KG1 (cell line): ENCODE data around the gene NDUFAF3.

Experiments used
- DNase-seq: peaks from one replicate; lab custom pipeline; 2025; lab: John Stamatoyannopoulos, UW

The NDUFAF3 gene

GRCh38 chr3:49021813-49022687 lies at the start of gene NDUFAF3:
TSS of gene NDUFAF3 (plus strand) at chr3:49022121. CDS start at chr3:49022145, 24 bp downstream.
- DNase-seq: peak; percentile 77

GRCh38 chr3:48974076-48974864 lies 47.7 kb upstream of the NDUFAF3 start:
- no peak for DNase-seq

- no peak for DNase-seq
These were observed 42.5 kb upstream of the NDUFAF3 start for GRCh38 chr3:48979451-48979850.

GRCh38 chr3:48980295-48980694 lies 41.6 kb upstream of the NDUFAF3 start:
- no peak for DNase-seq

- no peak for DNase-seq
These were observed 39.9 kb upstream of the NDUFAF3 start for GRCh38 chr3:48982016-48982415.

- DNase-seq: no peak
These were observed 39.2 kb upstream of the NDUFAF3 start for GRCh38 chr3:48982686-48983085.

GRCh38 chr3:48983096-48983495 lies 38.8 kb upstream of the NDUFAF3 start:
- DNase-seq: no peak

- no peak for DNase-seq
These were observed 37.3 kb upstream of the NDUFAF3 start for GRCh38 chr3:48984663-48985062.

- no peak for DNase-seq
These were observed 36.0 kb upstream of the NDUFAF3 start for GRCh38 chr3:48985831-48986376.

- DNase-seq: no peak
These were observed 32.7 kb upstream of the NDUFAF3 start for GRCh38 chr3:48989126-48989795.

GRCh38 chr3:48989796-48990635 lies 31.9 kb upstream of the NDUFAF3 start, which contains the start of gene P4HTM:
TSS of gene P4HTM (plus strand) at chr3:48990241. CDS start at chr3:48990257, 16 bp downstream.
- peak; percentile 43 for DNase-seq

- peak; percentile 28 for DNase-seq
These were observed 31.1 kb upstream of the NDUFAF3 start for GRCh38 chr3:48990636-48991469.

- no peak for DNase-seq
These were observed 29.9 kb upstream of the NDUFAF3 start for GRCh38 chr3:48991851-48992545.

GRCh38 chr3:48993834-48994233 lies 28.1 kb upstream of the NDUFAF3 start:
- no peak for DNase-seq

- no peak for DNase-seq
These were observed 25.3 kb upstream of the NDUFAF3 start for GRCh38 chr3:48996640-48997039.

- DNase-seq: no peak
These were observed 24.8 kb upstream of the NDUFAF3 start for GRCh38 chr3:48997102-48997635.

GRCh38 chr3:48997714-48998637 lies 23.9 kb upstream of the NDUFAF3 start:
- no peak for DNase-seq
